Duodenal mucosa (tissue), 2 donors: Measurements from ENCODE around the gene MRPS26.
"Not testable (repeated sequence)": the region's sequence is repeated elsewhere in the genome, so short reads cannot be mapped to it uniquely, and the experiment has no call there.

Experiments
- H3K27ac ChIP-seq: one replicate; pipeline ENCODE4 v1.7.0; 2013; ENCODE audit warnings: low read depth, low read length
- H3K27me3 ChIP-seq, 2 donors: one replicate each; pipeline ENCODE4 v1.7.0; 2013; ENCODE audit warnings: low read length in 2 of 2, control low read depth in 1 of 2; ENCODE audit not compliant: insufficient read depth in 2 of 2, control insufficient read depth in 1 of 2
- H3K36me3 ChIP-seq, 2 donors: one replicate each; pipeline ENCODE4 v1.7.0; 2013; ENCODE audit warnings: low read length in 2 of 2, control low read depth in 1 of 2; ENCODE audit not compliant: insufficient read depth in 2 of 2, control insufficient read depth in 1 of 2
- H3K4me1 ChIP-seq, 2 donors: one replicate each; pipeline ENCODE4 v1.7.0; 2013; ENCODE audit warnings: low read length in 2 of 2, control low read depth in 1 of 2; ENCODE audit not compliant: insufficient read depth in 2 of 2, control insufficient read depth in 1 of 2
- H3K4me3 ChIP-seq, 2 donors: one replicate each; pipeline ENCODE4 v1.7.0; 2013; ENCODE audit warnings: low read length in 2 of 2, low read depth in 1 of 2
- H3K9ac ChIP-seq, 2 donors: one replicate each; pipeline ENCODE4 v1.7.0; 2013; ENCODE audit warnings: low read length in 2 of 2, low read depth in 1 of 2
- H3K9me3 ChIP-seq, 2 donors: one replicate each; pipeline ENCODE4 v1.7.0; 2013; ENCODE audit warnings: low read length in 2 of 2, control low read depth in 1 of 2; ENCODE audit not compliant: control insufficient read depth in 1 of 2

Gene MRPS26

GRCh38 chr20:3021327-3021726 lies 24.5 kb upstream of the MRPS26 start:
- no peaks in the 10 kb centered on the region for H3K9me3 ChIP-seq
- H3K9ac ChIP-seq: no peak overlapping the region
- H3K27ac ChIP-seq: no peak overlapping the region
- H3K36me3 ChIP-seq: peaks cover 28 to 53% of the 10 kb centered on the region in 2 donors
- H3K4me3 ChIP-seq: no peak overlapping the region
- no peaks in the 10 kb centered on the region for H3K4me1 ChIP-seq
- H3K27me3 ChIP-seq: no peaks in the 10 kb centered on the region

- Histone ChIP-seq H3K36me3 (peaks cover 33 to 57% of the 10 kb centered on the region in 2 donors), H3K4me3 (no peak overlapping the region), H3K9ac (no peak overlapping the region), H3K4me1 (no peaks in the 10 kb centered on the region), H3K9me3 (no peaks in the 10 kb centered on the region), H3K27ac (no peak overlapping the region), H3K27me3 (no peaks in the 10 kb centered on the region)
These were observed 24.1 kb upstream of the MRPS26 start for GRCh38 chr20:3021777-3022176.

- peaks cover 37 to 60% of the 10 kb centered on the region in 2 donors for H3K36me3 ChIP-seq
- H3K4me3 ChIP-seq, H3K27ac ChIP-seq, H3K4me1 ChIP-seq, H3K27me3 ChIP-seq, H3K9me3 ChIP-seq, H3K9ac ChIP-seq: not testable (repeated sequence)
These were observed 23.0 kb upstream of the MRPS26 start for GRCh38 chr20:3022559-3023490.

GRCh38 chr20:3027987-3028386 lies 17.9 kb upstream of the MRPS26 start:
- peaks cover 31 to 72% of the 10 kb centered on the region in 2 donors for H3K36me3 ChIP-seq
- H3K9me3 ChIP-seq: no peaks in the 10 kb centered on the region
- H3K27me3 ChIP-seq: no peaks in the 10 kb centered on the region
- H3K27ac ChIP-seq: no peak overlapping the region
- no peak overlapping the region for H3K4me3 ChIP-seq
- H3K9ac ChIP-seq: no peak overlapping the region
- H3K4me1 ChIP-seq: no peaks in the 10 kb centered on the region

- peaks cover 36 to 73% of the 10 kb centered on the region in 2 donors for H3K36me3 ChIP-seq
These were observed 14.2 kb upstream of the MRPS26 start for GRCh38 chr20:3031524-3032147.

GRCh38 chr20:3032624-3033023 lies 13.2 kb upstream of the MRPS26 start:
- Histone ChIP-seq H3K36me3 (peaks cover 39 to 73% of the 10 kb centered on the region in 2 donors), H3K4me1 (no peaks in the 10 kb centered on the region), H3K4me3 (no peak overlapping the region), H3K27me3 (no peaks in the 10 kb centered on the region), H3K9me3 (no peaks in the 10 kb centered on the region), H3K9ac (no peak overlapping the region), H3K27ac (no peak overlapping the region)

More at GRCh38 chr20:3031524-3032147, 14.2 kb upstream of the MRPS26 start:
- no peak overlapping the region for H3K4me3 ChIP-seq
- no peak overlapping the region for H3K27ac ChIP-seq
- no peaks in the 10 kb centered on the region for H3K4me1 ChIP-seq
- H3K9ac ChIP-seq: no peak overlapping the region
- H3K9me3 ChIP-seq: no peaks in the 10 kb centered on the region
- no peaks in the 10 kb centered on the region for H3K27me3 ChIP-seq

GRCh38 chr20:3037654-3038053 lies 8.2 kb upstream of the MRPS26 start:
- no peak overlapping the region for H3K9ac ChIP-seq
- peaks cover 45 to 65% of the 10 kb centered on the region in 2 donors for H3K36me3 ChIP-seq

GRCh38 chr20:3038454-3038853 lies 7.4 kb upstream of the MRPS26 start:
- Histone ChIP-seq H3K27ac (no peak overlapping the region), H3K9ac (no peak overlapping the region), H3K27me3 (no peaks in the 10 kb centered on the region), H3K4me3 (no peak overlapping the region), H3K4me1 (no peaks in the 10 kb centered on the region), H3K9me3 (no peaks in the 10 kb centered on the region), H3K36me3 (peaks cover 45 to 65% of the 10 kb centered on the region in 2 donors)

More at GRCh38 chr20:3037654-3038053, 8.2 kb upstream of the MRPS26 start:
- H3K4me1 ChIP-seq: no peaks in the 10 kb centered on the region
- no peak overlapping the region for H3K4me3 ChIP-seq
- no peaks in the 10 kb centered on the region for H3K27me3 ChIP-seq
- no peak overlapping the region for H3K27ac ChIP-seq
- H3K9me3 ChIP-seq: no peaks in the 10 kb centered on the region

- H3K27ac ChIP-seq: no peak overlapping the region
- H3K4me3 ChIP-seq: no peak overlapping the region
These were observed 6.4 kb upstream of the MRPS26 start for GRCh38 chr20:3039426-3039825.

GRCh38 chr20:3040086-3040485 lies 5.8 kb upstream of the MRPS26 start:
- H3K4me3 ChIP-seq: no peak overlapping the region
- no peaks in the 10 kb centered on the region for H3K9me3 ChIP-seq
- no peak overlapping the region for H3K9ac ChIP-seq
- no peaks in the 10 kb centered on the region for H3K27me3 ChIP-seq
- H3K4me1 ChIP-seq: peaks cover 1% of the 10 kb centered on the region in 2 donors
- peaks cover 38 to 56% of the 10 kb centered on the region in 2 donors for H3K36me3 ChIP-seq
- H3K27ac ChIP-seq: no peak overlapping the region

More at GRCh38 chr20:3039426-3039825, 6.4 kb upstream of the MRPS26 start:
- H3K9ac ChIP-seq: no peak overlapping the region
- no peaks in the 10 kb centered on the region for H3K27me3 ChIP-seq
- no peaks in the 10 kb centered on the region for H3K9me3 ChIP-seq
- peaks cover 42 to 61% of the 10 kb centered on the region in 2 donors for H3K36me3 ChIP-seq
- H3K4me1 ChIP-seq: no peaks in the 10 kb centered on the region
